ENCODE measurements around the gene WDFY4. TPM values are rescaled to one million over a fixed set of nuclear protein-coding genes. Genes with fewer than 3 reads are reported as not detected.

WDFY4 gene
- total RNA-seq, 1 donor from 2014 or later: not detected

DNA sequence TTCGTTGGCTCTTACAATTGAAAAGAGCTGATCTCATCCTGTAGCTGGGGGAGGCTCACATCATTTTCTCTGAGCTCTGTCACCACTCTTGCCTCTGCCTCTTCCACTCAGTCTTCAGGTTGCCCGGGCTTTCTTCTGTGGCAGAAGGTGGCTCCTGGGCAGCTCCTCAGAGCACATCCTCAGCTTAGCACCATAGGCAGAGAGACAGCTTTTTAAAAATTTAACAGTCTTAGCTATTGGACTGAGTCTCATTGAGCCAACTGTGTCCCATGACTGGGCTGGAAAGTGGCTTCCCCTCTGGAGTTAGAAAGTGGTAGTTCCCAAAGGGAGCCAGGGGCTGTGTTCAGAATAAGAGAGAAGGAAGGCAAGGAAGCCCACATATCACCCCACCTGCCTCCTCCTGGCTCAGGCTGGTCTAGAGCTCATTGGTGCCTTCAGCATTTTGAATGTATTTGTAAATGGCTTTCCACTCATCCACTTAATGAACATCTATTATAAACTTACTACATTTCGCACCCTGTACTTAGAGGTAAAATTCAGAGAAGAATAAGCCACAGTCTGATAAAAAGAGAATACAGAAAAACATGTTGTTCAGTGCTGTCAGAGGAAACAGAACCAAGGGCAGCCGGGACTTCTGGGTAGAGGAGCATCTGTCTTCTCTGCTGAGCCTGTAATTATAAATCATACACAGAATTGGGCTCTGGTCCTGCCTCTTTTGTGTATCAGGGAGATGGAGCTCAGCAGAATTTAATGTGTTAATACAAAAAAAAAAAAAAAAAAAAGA is 119.3 kb downstream of the WDFY4 start:
- Histone ChIP-seq H3K4me1 (peaks cover 11% of the 10 kb centered on the region), H3K4me3 (no peak overlapping the region), H3K4me2 (no peak overlapping the region), H2AFZ (replicated peaks) (peak overlapping the region; percentile 91), H3K9ac (no peak overlapping the region), H3K27me3 (no peaks in the 10 kb centered on the region), H3K27ac (no peak overlapping the region), H3K36me3 (no peaks in the 10 kb centered on the region), H3K79me2 (ENCODE audit: low read depth) (no peaks in the 10 kb centered on the region), H4K20me1 (ENCODE audit: low read depth) (no peaks in the 10 kb centered on the region), H3F3A (ENCODE audit: low read depth) (no peaks in the 10 kb centered on the region), H3K9me3 (ENCODE audit: low read depth) (no peaks in the 10 kb centered on the region)
- peaks cover 6% of the 10 kb centered on the region for H3K27me3 Mint-ChIP-seq (ENCODE audit: insufficient read depth, low read depth)
- H3K9me3 Mint-ChIP-seq: no peaks in the 10 kb centered on the region
- DNase-seq (ENCODE audit: low spot score): no peak
- peaks cover 18% of the 10 kb centered on the region for H3K4me1 Mint-ChIP-seq
- H3K36me3 Mint-ChIP-seq: no peaks in the 10 kb centered on the region
- no peak overlapping the region for H3K4me3 Mint-ChIP-seq
- TF ChIP-seq EZH2 (IDR thresholded peaks at IDR 0.05) (no peak), EZH2phosphoT487 (IDR thresholded peaks at IDR 0.05) (no peak), CTCF (IDR thresholded peaks at IDR 0.05) (no peak)
- no peak overlapping the region for H3K27ac Mint-ChIP-seq

- TF ChIP-seq EZH2 (IDR thresholded peaks at IDR 0.05): no peak
- no peak for TF ChIP-seq CTCF (IDR thresholded peaks at IDR 0.05)
- Histone ChIP-seq H3K36me3 (no peaks in the 10 kb centered on the region), H2AFZ (replicated peaks) (peak overlapping the region; percentile 63), H3K4me3 (no peak overlapping the region), H3F3A (ENCODE audit: low read depth) (no peaks in the 10 kb centered on the region), H3K4me1 (peaks cover 11% of the 10 kb centered on the region), H3K79me2 (ENCODE audit: low read depth) (no peaks in the 10 kb centered on the region), H3K9ac (no peak overlapping the region), H3K4me2 (no peak overlapping the region), H3K27me3 (no peaks in the 10 kb centered on the region), H4K20me1 (ENCODE audit: low read depth) (no peaks in the 10 kb centered on the region), H3K9me3 (ENCODE audit: low read depth) (no peaks in the 10 kb centered on the region), H3K27ac (no peak overlapping the region)
- no peaks in the 10 kb centered on the region for H3K36me3 Mint-ChIP-seq
- no peak overlapping the region for H3K27ac Mint-ChIP-seq
- no peaks in the 10 kb centered on the region for H3K9me3 Mint-ChIP-seq
- H3K27me3 Mint-ChIP-seq (ENCODE audit: insufficient read depth, low read depth): peaks cover 3% of the 10 kb centered on the region
- no peak for DNase-seq (ENCODE audit: low spot score)
- H3K4me1 Mint-ChIP-seq: peaks cover 18% of the 10 kb centered on the region
- no peak overlapping the region for H3K4me3 Mint-ChIP-seq
Measured at GRCh38 chr10:48804740-48805182, 120.1 kb downstream of the WDFY4 start.

GRCh38 chr10:48805411-48805810 is 120.7 kb downstream of the WDFY4 start:
- Histone ChIP-seq H3K4me3 (no peak overlapping the region), H3K36me3 (no peaks in the 10 kb centered on the region), H3K27me3 (no peaks in the 10 kb centered on the region), H3K79me2 (ENCODE audit: low read depth) (no peaks in the 10 kb centered on the region), H3K4me1 (peaks cover 11% of the 10 kb centered on the region), H3K4me2 (no peak overlapping the region), H3K9ac (no peak overlapping the region), H3K27ac (no peak overlapping the region), H4K20me1 (ENCODE audit: low read depth) (no peaks in the 10 kb centered on the region), H3K9me3 (ENCODE audit: low read depth) (no peaks in the 10 kb centered on the region), H2AFZ (replicated peaks) (no peak overlapping the region), H3F3A (ENCODE audit: low read depth) (no peaks in the 10 kb centered on the region)
- peaks cover 18% of the 10 kb centered on the region for H3K4me1 Mint-ChIP-seq
- no peaks in the 10 kb centered on the region for H3K36me3 Mint-ChIP-seq
- H3K9me3 Mint-ChIP-seq: no peaks in the 10 kb centered on the region
- H3K27me3 Mint-ChIP-seq (ENCODE audit: insufficient read depth, low read depth): peaks cover under 1% of the 10 kb centered on the region
- no peak for DNase-seq (ENCODE audit: low spot score)
- H3K27ac Mint-ChIP-seq: no peak overlapping the region
- TF ChIP-seq CTCF (IDR thresholded peaks at IDR 0.05) (no peak), EZH2 (IDR thresholded peaks at IDR 0.05) (no peak), EZH2phosphoT487 (IDR thresholded peaks at IDR 0.05) (no peak)
- H3K4me3 Mint-ChIP-seq: no peak overlapping the region
